HL-60/S4 (cell line): ENCODE data around the gene TRIP10.
"Not testable (repeated sequence)": the region's sequence is repeated elsewhere in the genome, so short reads cannot be mapped to it uniquely, and the experiment has no call there.

Experiments
- in situ Hi-C: fragments of 300-500 bp; cut with MboI; formaldehyde crosslinking; loops from 2 replicates; pipeline ENCODE4 v1.14.3; 2022; ENCODE audit warnings: low sequenced_read_pairs

The TRIP10 gene

GRCh38 chr19:6767081-6767356 is 27.5 kb downstream of the TRIP10 start:
- in situ Hi-C loops: no loop called here

- in situ Hi-C loops: no loop called here
Observed at GRCh38 chr19:6767357-6768235, 28.1 kb downstream of the TRIP10 start, which contains the start of gene SH2D3A. TSS of gene SH2D3A (minus strand) at chr19:6767435. CDS start at chr19:6763748, 3,687 bp downstream.

- in situ Hi-C loops: no loop called here
Observed at GRCh38 chr19:6768236-6768785, 28.8 kb downstream of the TRIP10 start.

GRCh38 chr19:6769006-6769619 is 29.6 kb downstream of the TRIP10 start:
- in situ Hi-C loops: no loop called here

- in situ Hi-C loops: not testable (repeated sequence)
Observed at GRCh38 chr19:6771648-6772027, 32.2 kb downstream of the TRIP10 start.

GRCh38 chr19:6772028-6772865 is 32.8 kb downstream of the TRIP10 start, which contains the start of gene VAV1:
TSS of gene VAV1 (plus strand) at chr19:6772708. CDS start at chr19:6772808, 100 bp downstream.
- in situ Hi-C loops: no loop called here

GRCh38 chr19:6772866-6773322 is 33.4 kb downstream of the TRIP10 start:
- in situ Hi-C loops: no loop called here

GRCh38 chr19:6773323-6773931 is 33.9 kb downstream of the TRIP10 start:
- in situ Hi-C loops: no loop called here

- in situ Hi-C loops: no loop called here
Observed at GRCh38 chr19:6774821-6775707, 35.6 kb downstream of the TRIP10 start.

GRCh38 chr19:6776045-6776444 is 36.6 kb downstream of the TRIP10 start:
- in situ Hi-C loops: not testable (repeated sequence)

- in situ Hi-C loops: no loop called here
Observed at GRCh38 chr19:6776999-6777398, 37.5 kb downstream of the TRIP10 start.

GRCh38 chr19:6777434-6777833 is 38.0 kb downstream of the TRIP10 start:
- in situ Hi-C loops: no loop called here

- in situ Hi-C loops: no loop called here
Observed at GRCh38 chr19:6778386-6778785, 38.9 kb downstream of the TRIP10 start.

- in situ Hi-C loops: no loop called here
Observed at GRCh38 chr19:6779206-6779605, 39.7 kb downstream of the TRIP10 start.

GRCh38 chr19:6787393-6787792 is 47.9 kb downstream of the TRIP10 start:
- in situ Hi-C loops: no loop called here

GRCh38 chr19:6788896-6789295 is 49.4 kb downstream of the TRIP10 start:
- in situ Hi-C loops: no loop called here

- in situ Hi-C loops: no loop called here
Observed at GRCh38 chr19:6790194-6791128, 51.0 kb downstream of the TRIP10 start.

GRCh38 chr19:6791237-6791636 is 51.8 kb downstream of the TRIP10 start:
- in situ Hi-C loops: no loop called here

- in situ Hi-C loops: no loop called here
Observed at GRCh38 chr19:6793411-6793810, 53.9 kb downstream of the TRIP10 start.
